Esophagus squamous epithelium (tissue), 5 donors: ENCODE measurements around the gene GAGE13. TPM values are rescaled to one million over a fixed set of nuclear protein-coding genes. Genes with fewer than 3 reads are reported as not detected.
"Not testable (repeated sequence)": the region's sequence is repeated elsewhere in the genome, so short reads cannot be mapped to it uniquely, and the experiment has no call there.

Experiments used
- DNase-seq: peaks from one replicate; lab custom pipeline; 2025; lab: John Stamatoyannopoulos, UW
- H3K27ac ChIP-seq, 4 donors: fragments of 200-600 bp; sonication (generic); one replicate each; pipeline ENCODE4 v1.5.1; 2016 to 2019; ENCODE audit warnings: mild to moderate bottlenecking in 1 of 4
- H3K27me3 ChIP-seq, 4 donors: fragments of 200-600 bp; sonication (generic); 1 replicate in 3 of 4; 2 replicates in 1 of 4; pipeline versions ENCODE4 v1.5.1 to v1.6.0; 2017 to 2021; ENCODE audit warnings: antibody characterized with exemption in 1 of 4
- H3K36me3 ChIP-seq, 3 donors: fragments of 200-600 bp; sonication (generic); one replicate each; pipeline ENCODE4 v1.5.1; 2016 to 2019
- H3K4me1 ChIP-seq, 3 donors: fragments of 200-600 bp; sonication (generic); one replicate each; pipeline ENCODE4 v1.5.1; 2017 to 2019
- H3K4me3 ChIP-seq, 4 donors: fragments of 200-600 bp; sonication (generic); 1 replicate in 3 of 4; 2 replicates in 1 of 4; pipeline ENCODE4 v1.5.1; 2016 to 2019; ENCODE audit warnings: mild to moderate bottlenecking in 2 of 4, moderate library complexity in 1 of 4
- H3K9me3 ChIP-seq, 3 donors: fragments of 200-600 bp; sonication (generic); one replicate each; pipeline ENCODE4 v1.5.1; 2016 to 2019
- POLR2A ChIP-seq, 4 donors: fragments of 450-650 bp; IDR thresholded peaks; one replicate each; pipeline ENCODE4 v1.6.1; 2017; ENCODE audit warnings: antibody characterized with exemption in 4 of 4, mild to moderate bottlenecking in 4 of 4, moderate library complexity in 3 of 4
- WGBS, 2 donors: methylation state at CpG; one replicate each; pipeline ENCODE4 v1.1.5; 2018; 5-methylcytosine and 5-hydroxymethylcytosine counted together
- intact Hi-C: fragments of 100-400 bp; cut with DNase I; formaldehyde crosslinking; loops from one replicate; pipeline ENCODE4 v1.15.0; 2022
- total RNA-seq, 4 donors: library from RNA; depleted of rRNA; stranded (reverse); fragments of >200 nt; gene quantifications; one replicate each; pipeline ENCODE4 v1.1.0, GENCODE V29; 2016
- TF ChIP-seq, protein P1 (sequence below), 6 experiments: fragments of 450-650 bp in 4 of 6; fragments of 200-600 bp in 2 of 6; sonication (generic) in 2 of 6; IDR thresholded peaks; one replicate each; pipeline ENCODE4 v1.5.1; 2016 to 2019; ENCODE audit warnings: antibody characterized with exemption in 6 of 6, mild to moderate bottlenecking in 4 of 6, moderate library complexity in 4 of 6
- donor health status: DM: yes; HTN: yes; CAD: no.

The GAGE13 gene
- total RNA-seq, 4 donors from 2014 or later: not detected

DNA sequence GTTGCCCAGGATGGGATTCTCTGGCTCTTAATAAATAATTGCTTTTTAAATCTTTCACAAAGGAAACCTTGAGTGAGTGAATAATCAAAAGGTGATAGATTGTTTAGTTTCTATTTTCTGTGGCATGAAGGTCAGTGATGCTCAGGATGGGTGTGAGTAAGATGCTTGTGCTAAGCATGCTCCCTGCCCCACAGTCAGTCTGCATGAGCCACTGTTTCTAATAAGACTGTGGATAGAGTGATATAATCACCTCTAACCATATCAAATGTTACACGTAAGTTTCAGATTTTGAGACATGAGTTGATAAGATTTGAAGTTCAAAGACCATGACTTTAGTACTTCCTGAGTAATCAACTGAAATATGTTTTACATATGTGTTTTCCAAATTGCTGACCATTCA is 30.7 kb upstream of the GAGE13 start:
- no peak overlapping the region for H3K4me3 ChIP-seq
- WGBS, 2 donors: 67 to 93% methylated on average over 1 of the region's 1 CpG
- H3K27ac ChIP-seq: no peak overlapping the region
- intact Hi-C loops: no loop called here
- H3K4me1 ChIP-seq: no peaks in the 10 kb centered on the region
- no peak for DNase-seq
- H3K9me3 ChIP-seq: no peaks in the 10 kb centered on the region
- no peaks in the 10 kb centered on the region for H3K27me3 ChIP-seq
- TF ChIP-seq, protein P1, sequence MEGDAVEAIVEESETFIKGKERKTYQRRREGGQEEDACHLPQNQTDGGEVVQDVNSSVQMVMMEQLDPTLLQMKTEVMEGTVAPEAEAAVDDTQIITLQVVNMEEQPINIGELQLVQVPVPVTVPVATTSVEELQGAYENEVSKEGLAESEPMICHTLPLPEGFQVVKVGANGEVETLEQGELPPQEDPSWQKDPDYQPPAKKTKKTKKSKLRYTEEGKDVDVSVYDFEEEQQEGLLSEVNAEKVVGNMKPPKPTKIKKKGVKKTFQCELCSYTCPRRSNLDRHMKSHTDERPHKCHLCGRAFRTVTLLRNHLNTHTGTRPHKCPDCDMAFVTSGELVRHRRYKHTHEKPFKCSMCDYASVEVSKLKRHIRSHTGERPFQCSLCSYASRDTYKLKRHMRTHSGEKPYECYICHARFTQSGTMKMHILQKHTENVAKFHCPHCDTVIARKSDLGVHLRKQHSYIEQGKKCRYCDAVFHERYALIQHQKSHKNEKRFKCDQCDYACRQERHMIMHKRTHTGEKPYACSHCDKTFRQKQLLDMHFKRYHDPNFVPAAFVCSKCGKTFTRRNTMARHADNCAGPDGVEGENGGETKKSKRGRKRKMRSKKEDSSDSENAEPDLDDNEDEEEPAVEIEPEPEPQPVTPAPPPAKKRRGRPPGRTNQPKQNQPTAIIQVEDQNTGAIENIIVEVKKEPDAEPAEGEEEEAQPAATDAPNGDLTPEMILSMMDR (IDR thresholded peaks at IDR 0.05): no peak
- TF ChIP-seq POLR2A (IDR thresholded peaks at IDR 0.05): no peak
- H3K36me3 ChIP-seq: no peaks in the 10 kb centered on the region

GRCh38 chrX:49303346-49303745 is 28.0 kb upstream of the GAGE13 start, which contains the start of gene GAGE10:
TSS of gene GAGE10 (plus strand) at chrX:49303646. CDS start at chrX:49304860, 1,214 bp downstream.
- Histone ChIP-seq H3K27ac (no peak within 1 kb of the TSS), H3K9me3 (no peaks in the 10 kb centered on the region), H3K4me3 (no peak within 1 kb of the TSS), H3K36me3 (no peaks in the 10 kb centered on the region), H3K4me1 (no peaks in the 10 kb centered on the region), H3K27me3 (no peaks in the 10 kb centered on the region)
- no peak for DNase-seq
- TF ChIP-seq, protein P1 (IDR thresholded peaks at IDR 0.05): no peak
- no peak for TF ChIP-seq POLR2A (IDR thresholded peaks at IDR 0.05)
- intact Hi-C loops: no loop called here
- no CpG with 5 or more reads among the region's 15 CpGs for WGBS, 2 donors

- H3K9me3 ChIP-seq, H3K27me3 ChIP-seq, H3K36me3 ChIP-seq, intact Hi-C loops, H3K27ac ChIP-seq, DNase-seq, H3K4me3 ChIP-seq: not testable (repeated sequence)
- H3K4me1 ChIP-seq: peaks cover 0 to 21% (median 10%) of the 10 kb centered on the region in 3 donors
- WGBS, 2 donors: 66% methylated on average over 2 of the region's 2 CpGs
These were observed 23.6 kb upstream of the GAGE13 start for GRCh38 chrX:49307775-49308174.

DNA sequence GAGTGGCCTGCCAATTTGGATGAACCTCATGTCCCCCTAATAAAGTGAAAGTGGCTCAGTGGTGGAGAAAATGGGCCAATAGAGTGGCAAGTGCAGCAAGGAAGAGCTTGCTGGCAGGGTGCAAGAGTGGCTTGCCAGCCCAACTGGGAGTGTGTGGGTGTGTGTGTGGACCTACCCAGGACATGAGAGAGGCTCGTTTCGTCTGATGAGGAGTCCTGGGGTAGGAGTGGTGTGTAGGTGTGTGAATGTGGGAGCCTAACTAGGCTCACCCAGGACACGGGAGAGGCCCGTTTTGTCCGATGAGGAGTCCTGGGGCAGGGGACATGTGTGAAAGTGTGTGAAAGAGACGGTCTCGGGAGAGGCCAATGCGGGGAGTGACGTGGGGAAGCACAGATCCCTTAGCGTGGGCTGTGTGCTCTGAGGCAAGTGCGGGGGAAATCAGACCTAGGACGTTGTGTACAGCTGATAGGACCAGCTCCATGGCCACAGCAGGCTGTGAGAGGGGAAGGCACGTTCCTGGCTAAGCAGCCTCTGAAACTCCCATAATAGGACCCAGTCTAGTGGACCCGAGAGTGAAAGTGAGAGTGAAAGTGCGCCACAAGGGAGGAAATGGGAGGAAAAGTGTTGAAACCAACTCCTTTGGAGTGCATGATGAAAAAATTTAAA is 22.6 kb upstream of the GAGE13 start:
- H3K27ac ChIP-seq: peak overlapping the region; percentile 45 to 86 (median 75)
- no peak for DNase-seq
- H3K9me3 ChIP-seq: no peaks in the 10 kb centered on the region
- intact Hi-C loops: no loop called here
- H3K36me3 ChIP-seq: no peaks in the 10 kb centered on the region
- WGBS, 2 donors: 29 to 50% methylated on average over 12 to 15 of the region's 15 CpGs
- no peaks in the 10 kb centered on the region for H3K27me3 ChIP-seq
- H3K4me1 ChIP-seq: peaks cover 0 to 21% (median 10%) of the 10 kb centered on the region in 3 donors
- H3K4me3 ChIP-seq: peak overlapping the region; percentile 5 to 53 (median 32)
- TF ChIP-seq, protein P1 (IDR thresholded peaks at IDR 0.05): no peak

DNA sequence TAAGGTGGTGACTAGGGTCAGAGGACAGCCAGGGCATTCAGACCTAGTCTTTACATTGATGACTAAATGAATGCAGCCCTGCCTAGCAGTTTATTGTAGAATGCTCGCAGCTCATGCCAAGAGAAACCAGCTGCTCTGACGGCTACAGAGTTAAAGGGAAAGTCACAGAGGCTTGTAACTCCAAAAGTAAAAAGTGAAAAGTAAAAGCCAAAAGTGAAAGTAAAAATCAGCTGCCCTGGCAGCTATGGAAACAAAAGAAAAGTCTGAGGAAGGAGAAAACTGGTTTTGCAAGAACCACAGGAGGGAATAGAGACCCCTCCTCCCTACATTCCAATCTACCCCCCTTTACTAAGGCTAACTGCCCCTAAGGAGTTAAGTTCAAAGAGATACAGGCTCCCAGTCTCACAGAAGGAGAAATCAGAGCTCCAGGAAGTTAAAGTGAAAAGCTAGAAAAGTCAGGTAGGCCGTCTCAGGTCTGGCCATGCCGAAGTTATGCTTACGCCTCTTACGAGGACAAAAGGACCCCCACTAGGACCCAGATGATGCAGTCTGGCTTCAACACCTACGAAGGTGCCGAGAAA is 21.9 kb upstream of the GAGE13 start:
- Histone ChIP-seq H3K36me3 (no peaks in the 10 kb centered on the region), H3K4me1 (peaks cover 0 to 21% (median 10%) of the 10 kb centered on the region in 3 donors), H3K9me3 (no peaks in the 10 kb centered on the region), H3K27ac (peak overlapping the region; percentile 45 to 86 (median 75)), H3K27me3 (no peaks in the 10 kb centered on the region), H3K4me3 (peak overlapping the region; percentile 5 to 53 (median 32))
- intact Hi-C loops: no loop called here
- DNase-seq: no peak
- TF ChIP-seq POLR2A (IDR thresholded peaks at IDR 0.05): no peak
- TF ChIP-seq, protein P1 (IDR thresholded peaks at IDR 0.05): no peak
- WGBS, 2 donors: 0 to 32% methylated on average over 8 of the region's 8 CpGs
